ENCODE measurements around the gene GBP1.
"Not testable (repeated sequence)": the region's sequence is repeated elsewhere in the genome, so short reads cannot be mapped to it uniquely, and the experiment has no call there.

GBP1 gene, protein sequence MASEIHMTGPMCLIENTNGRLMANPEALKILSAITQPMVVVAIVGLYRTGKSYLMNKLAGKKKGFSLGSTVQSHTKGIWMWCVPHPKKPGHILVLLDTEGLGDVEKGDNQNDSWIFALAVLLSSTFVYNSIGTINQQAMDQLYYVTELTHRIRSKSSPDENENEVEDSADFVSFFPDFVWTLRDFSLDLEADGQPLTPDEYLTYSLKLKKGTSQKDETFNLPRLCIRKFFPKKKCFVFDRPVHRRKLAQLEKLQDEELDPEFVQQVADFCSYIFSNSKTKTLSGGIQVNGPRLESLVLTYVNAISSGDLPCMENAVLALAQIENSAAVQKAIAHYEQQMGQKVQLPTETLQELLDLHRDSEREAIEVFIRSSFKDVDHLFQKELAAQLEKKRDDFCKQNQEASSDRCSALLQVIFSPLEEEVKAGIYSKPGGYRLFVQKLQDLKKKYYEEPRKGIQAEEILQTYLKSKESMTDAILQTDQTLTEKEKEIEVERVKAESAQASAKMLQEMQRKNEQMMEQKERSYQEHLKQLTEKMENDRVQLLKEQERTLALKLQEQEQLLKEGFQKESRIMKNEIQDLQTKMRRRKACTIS

DNA sequence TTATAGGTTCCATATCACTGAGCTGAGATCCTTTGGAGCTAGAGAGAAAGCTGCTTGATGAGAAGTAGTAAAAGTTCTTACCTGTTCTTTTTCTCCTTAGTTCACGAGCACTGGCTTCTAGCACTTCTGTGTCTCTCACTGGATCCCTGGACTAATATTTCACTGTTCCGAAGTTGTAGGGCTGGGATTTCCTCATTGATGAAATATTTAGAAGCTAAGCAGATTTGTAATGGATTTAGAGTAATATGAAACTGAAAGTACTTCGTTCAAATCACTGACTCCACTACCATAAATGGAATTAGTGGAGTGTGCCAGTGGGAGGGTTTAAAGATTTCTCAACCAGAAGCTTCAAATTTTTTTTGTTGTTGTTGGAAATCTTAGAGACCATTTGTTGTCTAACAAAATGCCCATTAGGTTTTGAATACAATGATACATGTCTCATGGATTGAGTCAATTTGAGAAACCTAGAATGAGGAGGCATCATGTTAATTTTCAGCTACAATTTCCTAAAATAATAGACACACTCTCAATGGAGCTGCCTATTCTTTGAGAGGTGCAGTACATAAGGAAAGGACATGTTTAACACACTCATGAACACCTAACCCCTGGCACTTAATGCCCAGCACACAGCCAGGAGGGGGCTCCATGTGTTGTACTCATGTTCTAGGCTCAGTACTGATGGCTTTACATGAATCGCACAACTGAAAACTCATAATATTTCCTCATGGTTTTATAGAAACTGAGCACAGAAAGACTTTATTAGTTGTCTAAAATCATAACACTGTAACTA, at the start of gene GBP1:
TSS of gene GBP1 (minus strand) at position 130 of the 790 bp plus-strand sequence. CDS start 1,974 bp downstream, outside the sequence.
- DNase-seq (ENCODE audit: low read depth): no peak

DNA sequence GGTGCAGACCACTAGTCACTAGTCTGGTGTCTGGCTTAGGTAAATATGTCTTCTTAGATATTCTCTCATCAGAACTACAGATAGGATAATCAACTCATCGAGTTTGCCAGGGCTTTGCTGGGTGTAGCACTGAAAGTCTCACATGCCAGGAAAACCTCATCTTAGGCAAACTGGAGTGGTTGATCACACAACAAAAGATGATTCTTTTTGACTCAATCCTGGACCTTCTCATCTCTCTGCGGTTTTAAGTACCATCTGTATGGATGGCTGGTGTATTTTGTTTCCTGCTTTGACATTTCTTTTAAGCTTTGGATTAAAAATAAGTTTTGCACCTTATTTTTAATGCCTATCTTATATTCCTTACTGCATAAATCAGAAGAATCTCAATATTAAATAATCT, 49.7 kb upstream of the GBP1 start:
- DNase-seq (ENCODE audit: low read depth): no peak

DNA sequence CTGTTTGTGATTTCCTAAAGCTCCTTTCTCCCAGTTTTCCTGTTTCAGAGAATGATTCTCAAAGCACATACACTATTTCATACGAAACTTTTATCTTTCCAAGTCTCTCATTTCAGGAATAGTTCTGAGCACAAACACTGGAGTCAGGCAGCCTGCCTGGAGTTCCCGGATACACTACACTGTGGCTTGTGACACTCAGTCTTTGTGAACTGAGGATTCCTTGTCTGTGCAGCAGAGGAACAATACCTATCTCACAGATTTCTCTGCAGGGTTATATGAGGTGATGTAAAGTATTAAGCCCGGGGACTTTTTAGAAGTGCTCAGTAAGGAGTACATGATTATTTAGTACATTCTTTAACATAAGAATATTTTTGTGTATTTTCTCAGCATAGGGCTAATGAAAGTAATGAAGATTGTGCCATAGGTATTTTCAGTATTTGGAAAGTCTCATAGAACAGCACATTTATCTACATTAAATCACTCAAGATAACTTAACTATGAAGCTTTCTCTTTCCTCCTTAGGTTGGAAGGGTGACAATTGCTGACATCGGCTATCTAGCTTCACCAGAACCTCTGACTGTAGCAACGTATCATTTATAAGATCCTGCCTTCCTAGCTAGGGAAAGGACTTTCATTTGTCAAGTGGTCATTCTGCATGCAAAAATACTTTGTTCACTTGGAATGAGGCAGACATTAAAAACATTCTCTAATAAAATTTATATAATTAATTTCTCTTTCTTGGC, 48.0 kb upstream of the GBP1 start:
- no peak for DNase-seq (ENCODE audit: low read depth)

DNA sequence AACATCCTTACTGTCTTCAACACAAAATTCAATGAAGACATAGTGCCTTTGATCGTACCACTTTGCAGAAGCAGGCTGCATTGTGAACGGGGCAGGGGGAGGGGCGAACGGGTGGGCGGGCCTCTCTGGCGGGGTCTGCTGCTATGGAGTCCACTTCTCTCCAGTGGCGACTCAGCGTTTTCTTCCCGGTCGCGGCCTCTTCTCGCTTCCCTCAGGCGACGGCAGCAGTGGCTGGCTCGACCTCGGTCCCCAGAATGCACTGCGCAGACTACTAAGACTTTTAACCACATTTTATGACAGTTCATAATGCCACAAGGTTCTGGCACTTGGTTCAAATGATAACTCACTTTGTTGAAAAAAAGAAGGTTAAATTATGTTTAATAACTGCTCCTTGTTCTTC, 39.7 kb upstream of the GBP1 start:
- DNase-seq (ENCODE audit: low read depth): no peak

DNA sequence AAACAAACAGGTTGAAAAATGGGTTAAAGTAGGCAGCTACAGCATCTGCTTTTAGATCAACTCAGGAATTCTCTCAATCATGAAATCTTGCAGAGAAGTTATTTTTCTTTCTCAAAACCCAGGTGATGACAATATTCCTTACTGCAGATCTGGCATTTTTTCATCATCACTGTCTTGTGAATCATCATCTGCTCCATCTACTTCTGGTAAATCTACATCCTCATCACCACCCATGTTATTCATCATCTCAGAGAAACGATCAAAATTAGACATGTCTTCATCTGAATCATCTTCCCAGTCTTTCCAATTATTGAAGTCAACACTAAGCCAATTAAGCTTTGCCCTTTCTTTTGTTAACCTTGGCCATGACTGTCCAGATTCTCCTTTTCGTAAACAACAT, 39.1 kb upstream of the GBP1 start:
- no peak for DNase-seq (ENCODE audit: low read depth)

DNA sequence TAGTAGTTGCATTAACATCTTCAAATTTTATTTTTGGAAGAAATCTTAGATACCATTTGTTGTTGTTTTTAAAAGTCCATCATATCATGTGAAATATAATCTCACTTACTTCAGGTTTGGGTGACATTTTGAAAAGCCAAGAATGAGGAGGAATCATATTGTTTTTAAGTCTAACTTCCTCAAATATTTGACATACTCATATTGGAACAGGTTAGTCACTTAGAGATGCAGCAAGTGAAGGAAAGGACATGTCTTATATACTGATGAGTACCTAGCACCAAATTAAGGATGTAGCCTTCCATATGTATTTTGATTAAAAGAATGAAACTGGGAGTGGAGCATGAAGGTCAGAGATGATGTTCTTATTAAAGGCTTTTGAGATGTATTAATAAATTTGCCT, 37.0 kb upstream of the GBP1 start:
- no peak for DNase-seq (ENCODE audit: low read depth)

DNA sequence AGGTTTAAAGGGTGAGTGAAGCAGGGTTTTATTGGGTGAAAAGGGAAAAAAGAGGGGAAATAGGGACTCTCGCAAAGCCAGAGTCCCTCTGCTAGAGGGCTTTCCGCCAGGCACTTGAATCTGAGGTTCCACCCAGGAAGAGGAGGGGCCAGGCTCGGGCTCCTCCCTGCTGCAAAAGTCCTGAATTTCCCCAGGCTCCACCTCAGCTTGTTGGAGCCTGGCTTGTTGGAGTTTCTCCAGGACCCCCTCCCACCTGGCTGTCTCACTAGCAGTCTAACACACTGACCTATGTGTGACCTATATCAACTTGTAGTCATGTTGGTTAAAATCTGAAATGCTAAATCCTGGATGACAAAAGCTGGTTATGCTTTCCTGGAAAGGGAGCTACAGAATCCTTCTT, 35.4 kb upstream of the GBP1 start:
- DNase-seq (ENCODE audit: low read depth): no peak

DNA sequence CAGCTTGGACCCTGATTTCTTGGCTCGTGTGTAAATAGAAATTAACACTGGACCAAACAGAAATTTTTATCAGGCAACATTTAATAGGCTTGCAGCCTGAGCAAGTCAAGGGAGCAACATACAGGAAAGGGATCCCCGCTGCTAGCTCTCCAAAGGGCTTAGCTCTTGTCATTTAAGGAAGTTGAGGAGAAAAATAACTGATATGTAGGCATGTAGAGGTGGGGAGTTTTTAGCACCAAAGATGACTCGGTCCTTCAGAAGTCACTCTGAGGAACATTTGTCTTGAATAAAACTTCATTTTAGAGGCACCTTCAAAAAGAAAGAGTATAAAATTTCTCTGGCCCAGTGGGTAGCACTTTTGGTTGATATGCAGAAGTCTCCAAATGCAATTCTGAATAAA, 33.8 kb upstream of the GBP1 start:
- DNase-seq (ENCODE audit: low read depth): no peak

DNA sequence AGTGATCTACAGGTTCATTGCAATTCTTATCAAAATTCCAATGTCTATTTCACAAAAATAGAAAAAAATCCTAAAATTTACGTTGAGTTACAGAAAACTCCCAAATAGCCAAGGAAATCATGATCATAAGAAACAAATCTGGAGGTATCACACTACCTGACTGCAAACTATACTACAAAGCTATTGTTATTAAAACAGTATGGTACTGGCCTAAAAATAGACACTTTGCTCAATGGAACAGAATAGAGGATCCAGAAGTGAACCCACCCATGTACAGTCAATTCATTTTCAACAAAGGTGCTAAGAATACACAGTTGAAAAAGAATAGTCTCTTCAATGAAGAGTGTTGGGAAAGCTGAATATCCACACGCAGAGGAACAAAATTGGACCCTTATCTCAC, 30.7 kb upstream of the GBP1 start:
- no peak for DNase-seq (ENCODE audit: low read depth)

DNA sequence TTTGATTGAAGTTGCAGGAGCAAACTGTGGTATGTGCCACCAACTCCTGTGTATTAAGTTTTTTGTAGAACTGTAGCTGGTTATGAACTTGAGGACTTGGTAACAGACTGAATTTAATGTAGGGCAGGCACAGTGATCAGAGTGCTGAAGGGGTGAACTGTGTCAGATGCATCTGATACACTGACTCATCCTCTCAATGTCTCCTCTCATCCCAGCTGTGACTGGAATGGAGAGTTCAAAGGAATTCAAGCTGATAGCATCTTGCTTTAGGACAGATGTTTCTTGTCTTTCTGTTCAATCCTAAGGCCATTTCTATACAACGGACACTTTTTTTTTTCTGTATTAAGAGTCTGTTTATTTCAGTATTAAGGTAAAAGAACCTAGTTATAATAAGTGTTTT, 25.0 kb upstream of the GBP1 start:
- DNase-seq (ENCODE audit: low read depth): no peak

DNA sequence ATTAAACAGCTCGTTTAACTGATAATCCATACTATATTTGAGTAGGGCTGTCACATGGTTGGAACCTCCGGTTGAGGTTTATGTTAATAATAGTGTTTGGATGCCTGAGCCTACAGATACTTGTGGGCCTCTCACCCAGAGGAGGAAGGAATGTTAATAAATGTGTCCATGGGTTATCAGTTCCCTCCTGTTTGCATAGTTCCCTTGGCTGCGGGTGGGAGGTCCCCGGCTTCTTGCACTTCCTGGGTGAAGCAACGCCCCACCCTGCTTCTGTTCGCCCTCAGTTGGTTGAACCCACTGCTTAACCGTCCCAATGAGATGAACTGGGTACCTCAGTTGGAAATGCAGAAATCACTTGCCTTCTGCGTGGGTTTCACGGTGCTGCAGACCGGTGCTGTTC, 23.6 kb upstream of the GBP1 start:
- no peak for DNase-seq (ENCODE audit: low read depth)

DNA sequence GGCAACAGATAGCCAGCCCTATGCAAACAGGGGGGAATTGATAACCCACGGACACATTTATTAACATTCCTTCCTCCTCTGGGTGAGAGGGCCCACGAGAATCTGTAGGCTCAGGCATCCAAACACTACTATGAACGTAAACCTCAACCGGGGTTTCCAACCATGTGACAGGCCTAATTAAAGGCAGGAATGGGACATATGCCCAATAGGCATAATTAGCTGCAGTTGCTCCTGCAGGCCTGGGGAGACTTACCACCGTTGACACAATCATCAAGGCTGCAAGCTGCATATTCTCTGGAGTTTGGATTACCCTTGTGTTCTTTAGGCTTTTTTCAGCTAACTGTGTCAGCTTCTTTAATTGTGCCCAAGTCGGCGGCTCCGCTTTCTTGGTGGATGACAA, 22.2 kb upstream of the GBP1 start:
- DNase-seq (ENCODE audit: low read depth): no peak

DNA sequence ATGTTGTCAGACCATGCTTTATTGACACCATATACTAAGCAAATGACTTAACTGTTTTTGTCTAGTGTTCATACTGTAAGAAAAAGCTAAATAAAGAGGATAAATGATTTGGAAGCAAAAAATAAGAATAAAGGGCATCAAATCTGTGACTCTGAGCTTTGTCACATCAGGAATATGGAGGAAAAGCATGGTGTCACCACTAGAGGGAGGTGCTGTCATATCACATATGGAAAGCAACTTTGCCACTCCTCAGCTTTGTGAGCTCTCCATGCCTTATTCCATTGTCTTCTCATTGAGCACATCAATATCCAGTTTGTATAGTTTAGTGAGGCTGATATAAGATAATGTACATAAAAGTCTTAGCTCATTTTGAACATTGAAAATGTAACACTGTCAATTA, 20.8 kb upstream of the GBP1 start:
- no peak for DNase-seq (ENCODE audit: low read depth)

DNA sequence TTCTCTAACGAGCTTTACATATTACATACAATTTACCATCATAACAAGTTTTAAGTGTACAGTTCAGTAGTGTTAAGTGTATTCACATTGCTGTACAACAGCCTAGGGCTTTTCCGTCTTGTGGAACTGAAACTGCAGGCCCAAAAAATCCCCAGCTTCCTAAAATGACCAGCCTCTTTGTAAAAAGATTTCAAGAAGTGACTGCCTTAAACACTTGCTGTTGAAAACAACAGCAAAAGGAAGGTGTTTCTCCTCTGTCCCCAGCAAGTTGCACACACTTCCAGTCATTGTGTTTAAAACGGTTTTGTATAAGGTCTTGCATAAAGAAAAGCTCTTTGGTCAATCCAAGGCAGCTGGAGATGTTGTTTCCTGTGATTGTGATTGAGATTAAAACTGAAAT, 16.0 kb upstream of the GBP1 start:
- no peak for DNase-seq (ENCODE audit: low read depth)

DNA sequence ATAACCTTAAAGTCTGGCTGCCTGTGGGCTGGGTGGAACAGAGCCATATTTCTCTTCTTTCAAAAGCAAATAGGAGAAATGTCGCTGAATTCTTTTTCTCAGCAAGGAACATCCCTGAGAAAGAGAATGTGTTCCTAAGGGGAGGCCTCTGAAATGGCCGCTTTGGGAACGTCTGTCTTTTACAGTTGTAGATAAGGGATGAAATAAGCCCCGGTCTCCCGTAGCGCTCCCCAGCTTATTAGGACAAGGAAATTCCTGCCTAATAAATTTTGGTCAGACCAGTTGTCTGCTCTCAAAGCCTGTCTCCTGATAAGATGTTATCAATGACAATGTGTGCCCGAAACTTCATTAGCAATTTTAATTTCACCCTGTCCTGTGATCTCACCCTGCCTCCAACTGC, 15.1 kb upstream of the GBP1 start:
- not testable (repeated sequence) for DNase-seq (ENCODE audit: low read depth)

DNA sequence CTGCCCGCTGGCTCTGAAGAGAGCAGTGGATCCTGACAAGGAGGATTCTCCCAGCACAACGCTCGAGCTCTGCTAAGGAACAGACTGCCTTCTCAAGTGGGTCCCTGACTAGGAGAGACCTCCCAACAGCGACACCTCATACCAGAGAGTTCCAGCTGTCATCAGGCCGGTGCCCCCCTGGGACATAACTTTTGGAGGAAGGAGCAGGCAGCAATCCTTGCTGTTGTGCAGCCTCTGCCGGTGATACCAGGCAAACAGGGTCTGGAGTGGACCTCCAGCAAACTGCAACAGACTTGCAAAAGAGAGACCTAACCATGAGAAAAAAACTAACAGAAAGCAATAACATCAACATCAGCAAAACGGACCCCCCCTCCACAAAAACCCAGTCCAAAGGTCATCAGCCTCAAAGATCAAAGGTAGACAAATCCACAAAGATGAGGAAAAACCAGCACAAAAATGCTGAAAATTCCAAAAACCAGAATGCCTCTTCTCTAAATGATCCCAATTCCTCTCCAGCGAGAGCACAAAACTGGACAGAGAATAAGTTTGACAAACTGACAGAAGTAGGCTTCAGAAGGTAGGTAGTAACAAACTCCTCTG, 7.6 kb upstream of the GBP1 start:
- DNase-seq (ENCODE audit: low read depth): not testable (repeated sequence)

DNA sequence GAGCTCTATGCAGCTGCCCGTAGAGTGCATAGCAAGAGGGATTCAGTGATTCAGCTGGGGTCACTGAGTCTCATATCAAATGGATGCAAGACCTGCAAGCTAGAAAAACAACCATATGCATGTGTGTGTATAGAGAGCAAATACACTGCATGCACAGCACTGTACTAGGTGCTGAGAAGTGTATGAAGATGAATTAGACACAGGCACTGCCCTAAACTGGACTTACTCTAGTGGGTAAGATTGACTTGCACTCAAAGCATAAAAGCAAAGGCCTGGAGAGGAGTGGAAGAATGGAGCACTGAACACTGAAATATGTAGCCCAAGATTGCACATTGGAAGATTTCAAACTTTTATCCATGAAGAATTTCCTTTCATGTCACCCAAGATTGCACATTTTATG, 5.5 kb upstream of the GBP1 start:
- DNase-seq (ENCODE audit: low read depth): no peak

DNA sequence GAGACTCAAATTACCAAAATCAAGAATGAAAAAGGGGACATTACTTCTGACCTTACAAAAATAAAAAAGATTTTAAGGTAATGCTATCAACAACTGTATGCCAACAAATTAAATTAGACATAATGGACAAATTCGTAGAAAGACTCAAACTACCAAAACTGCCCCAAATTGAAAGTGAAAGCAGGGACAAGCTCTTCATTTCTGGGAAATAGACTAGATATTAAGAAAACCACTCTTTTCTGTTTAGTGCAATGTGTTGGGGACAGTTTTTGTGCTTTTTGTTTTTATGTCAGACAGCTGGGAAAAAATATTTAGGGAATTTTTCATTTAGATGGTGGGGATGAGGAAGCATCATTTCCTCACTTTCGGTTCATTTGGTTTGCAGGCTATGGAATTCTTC, 4.9 kb upstream of the GBP1 start:
- no peak for DNase-seq (ENCODE audit: low read depth)

DNA sequence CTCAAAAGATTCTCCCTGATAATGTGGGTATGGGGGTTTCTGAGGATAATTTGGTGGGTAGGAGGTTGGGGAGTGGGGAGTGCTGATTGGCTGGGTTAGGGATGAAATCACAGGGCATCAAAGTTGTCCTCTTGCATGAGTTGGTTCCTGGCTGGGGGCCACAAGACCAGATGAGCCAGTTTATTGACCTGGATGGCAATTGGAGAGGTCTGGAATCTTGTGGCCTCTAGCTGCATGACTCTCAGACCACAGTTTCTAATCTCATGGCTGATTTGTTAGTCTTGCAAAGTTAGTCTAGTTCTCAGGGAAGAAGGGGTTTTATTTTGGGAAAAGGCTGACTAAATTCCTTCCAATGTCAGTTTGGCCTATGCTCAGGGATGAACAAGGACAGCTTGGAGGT, 3.3 kb upstream of the GBP1 start:
- no peak for DNase-seq (ENCODE audit: low read depth)

DNA sequence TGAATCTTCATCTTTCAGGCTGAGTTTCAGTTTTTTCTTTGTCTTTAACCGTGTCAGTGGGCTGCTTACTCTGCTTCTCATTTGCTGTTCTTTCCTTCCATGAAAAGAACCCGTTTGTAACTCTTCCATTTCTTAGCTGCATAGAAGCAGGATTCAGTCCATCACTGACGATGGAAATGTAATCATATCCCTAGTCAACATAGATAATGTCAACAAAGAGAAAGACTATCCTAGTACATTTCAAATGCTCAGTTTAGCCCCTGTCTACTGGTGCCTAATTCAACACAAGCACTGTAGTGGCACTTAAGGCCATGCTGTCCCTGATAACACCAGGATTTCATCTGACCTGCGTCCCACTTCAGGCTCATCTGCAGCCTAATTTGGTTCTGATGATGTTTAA, 376 bp downstream of the GBP1 start:
- no peak for DNase-seq (ENCODE audit: low read depth)

DNA sequence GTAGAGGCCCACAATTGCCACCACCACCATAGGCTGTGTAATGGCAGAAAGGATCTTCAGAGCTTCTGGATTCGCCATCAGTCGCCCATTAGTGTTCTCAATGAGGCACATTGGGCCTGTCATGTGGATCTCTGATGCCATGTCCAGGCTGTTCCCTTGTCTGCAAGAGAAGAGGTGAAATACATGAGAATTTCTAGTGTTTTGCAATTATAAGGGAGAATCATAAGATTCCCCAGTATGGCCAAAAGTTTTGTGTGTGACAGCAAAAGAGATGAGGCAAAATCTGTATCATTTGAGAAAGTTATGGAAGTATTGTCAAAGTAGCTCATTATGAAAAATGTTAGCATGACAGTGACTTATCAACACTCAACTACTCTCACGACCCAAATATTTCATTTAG, 1.9 kb downstream of the GBP1 start:
- DNase-seq (ENCODE audit: low read depth): no peak

DNA sequence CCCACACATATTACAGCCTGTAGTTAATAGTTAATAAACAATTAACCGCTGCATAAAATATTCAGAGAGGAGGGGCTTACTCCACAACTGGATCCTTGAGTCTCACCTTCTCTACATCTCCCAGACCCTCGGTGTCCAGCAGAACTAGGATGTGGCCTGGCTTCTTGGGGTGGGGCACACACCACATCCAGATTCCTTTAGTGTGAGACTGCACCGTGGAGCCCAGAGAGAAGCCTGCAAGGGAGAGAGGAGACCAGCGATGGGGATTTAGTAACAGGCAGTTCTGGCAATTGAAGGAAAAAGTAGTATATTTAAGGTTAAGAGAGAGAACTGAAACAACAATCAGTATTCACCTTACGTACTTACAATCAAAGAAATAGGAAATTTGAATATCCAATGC, 4.9 kb downstream of the GBP1 start:
- DNase-seq (ENCODE audit: low read depth): no peak

Data from stimulated activated CD8-positive, alpha-beta memory T cell treated with anti-CD3 and anti-CD28 coated beads, Interleukin-15, amount 100 ng/mL, for 1 hour (primary cell).